Measurements from ENCODE around the gene KLHL3.
A peak's percentile ranks its signal among the peaks of the same experiment; 100 is the strongest.
"Not testable (repeated sequence)": the region's sequence is repeated elsewhere in the genome, so short reads cannot be mapped to it uniquely, and the experiment has no call there.

KLHL3 gene

DNA sequence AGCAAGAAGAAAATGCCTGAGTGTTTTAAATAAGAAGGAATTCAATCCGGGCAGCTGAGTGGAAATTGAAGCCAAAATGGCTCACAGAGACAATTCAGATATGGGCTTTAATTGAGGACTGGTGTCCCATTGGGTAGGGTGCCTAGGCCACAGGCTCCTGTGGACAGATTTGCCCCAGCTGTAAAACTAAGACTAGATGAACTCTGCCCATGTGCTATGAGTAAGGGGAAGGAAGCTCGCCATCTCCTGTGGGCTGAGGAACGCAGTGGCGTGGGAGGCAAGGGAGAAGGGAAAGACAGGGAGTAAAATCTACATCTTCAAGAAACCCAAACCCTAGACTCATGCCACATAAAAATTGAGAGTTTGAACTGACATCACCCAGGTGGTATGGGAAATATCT lies 66.1 kb downstream of the KLHL3 start:
- DNase-seq (ENCODE audit: low read depth in 1 of 2, low spot score in 1 of 2): no peak

DNA sequence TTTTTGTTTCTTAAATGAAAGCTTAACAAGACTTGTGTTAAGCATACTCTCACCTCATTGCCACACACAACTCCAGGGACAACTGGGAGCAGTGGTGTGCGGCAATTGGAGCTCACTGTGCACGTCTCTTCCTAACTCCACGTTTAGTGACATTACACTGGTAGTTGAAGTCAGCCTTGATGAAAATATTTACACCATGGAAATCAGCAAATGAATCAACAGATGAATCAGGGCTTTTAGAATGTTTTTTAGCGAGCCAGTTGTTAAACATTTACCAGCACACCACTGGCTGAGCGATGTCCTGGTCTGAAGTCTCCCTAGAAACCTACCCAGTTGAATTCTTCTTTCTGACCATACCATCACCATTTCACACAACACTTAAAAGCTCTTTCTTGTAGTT lies 67.3 kb downstream of the KLHL3 start:
- DNase-seq (ENCODE audit: low read depth in 1 of 2, low spot score in 1 of 2): no peak

DNA sequence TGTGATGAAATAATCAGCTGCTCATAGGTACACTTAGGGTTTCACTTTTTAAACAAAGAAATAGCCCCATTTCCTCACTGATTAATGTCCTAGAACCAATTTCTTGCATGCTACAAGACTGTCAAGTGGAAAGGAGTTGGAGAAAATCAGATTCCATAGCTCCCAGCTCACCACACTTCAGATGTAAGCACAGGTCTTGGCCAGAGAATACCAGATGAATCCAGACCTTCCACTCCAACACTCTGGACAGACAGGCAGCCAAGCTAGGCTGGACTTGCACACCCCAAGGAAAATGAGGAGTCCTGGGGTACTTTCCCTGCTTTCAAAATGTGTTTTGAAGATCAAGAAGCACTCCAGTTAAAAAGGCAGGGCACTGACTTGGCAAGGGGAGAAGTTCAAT lies 68.5 kb downstream of the KLHL3 start:
- DNase-seq (ENCODE audit: low read depth in 1 of 2, low spot score in 1 of 2): no peak

DNA sequence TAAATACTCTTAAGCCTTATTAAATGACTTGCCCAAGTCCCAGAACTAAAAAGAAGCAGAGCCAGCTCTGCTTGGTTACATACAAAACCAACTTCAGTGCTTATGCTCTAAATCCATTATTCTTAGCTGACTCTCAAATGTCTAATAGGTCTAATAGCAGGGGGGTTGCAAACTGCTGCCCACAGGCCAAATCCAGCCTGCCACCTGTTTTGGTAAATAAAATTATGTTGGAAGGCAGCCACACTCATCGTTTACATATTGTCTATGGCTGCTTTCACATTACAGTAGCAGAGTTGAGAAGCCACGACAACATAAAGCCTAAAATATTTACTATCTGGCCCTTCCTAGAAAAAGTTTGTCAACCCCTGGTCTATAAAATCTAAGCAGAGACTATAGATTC lies 69.0 kb downstream of the KLHL3 start:
- no peak for DNase-seq (ENCODE audit: low read depth in 1 of 2, low spot score in 1 of 2)

DNA sequence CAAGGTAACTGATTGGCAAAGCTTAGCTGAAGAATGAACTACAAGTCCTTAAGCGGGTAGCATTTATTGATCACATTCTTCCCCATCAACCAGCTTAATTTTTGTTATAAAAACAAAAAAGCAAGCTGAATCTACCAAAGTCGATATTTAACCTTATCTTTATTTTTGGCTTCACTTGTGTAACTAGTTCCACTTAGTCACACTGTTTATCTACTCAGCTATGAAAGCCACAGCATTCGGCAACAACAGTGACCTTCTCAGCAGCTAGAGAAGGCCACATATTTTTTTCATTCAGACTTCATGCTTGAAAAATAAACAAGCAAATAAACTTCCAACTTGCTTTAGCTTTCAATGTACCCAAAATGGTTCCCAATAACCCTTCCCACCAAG lies 69.4 kb downstream of the KLHL3 start:
- no peak for DNase-seq (ENCODE audit: low read depth in 1 of 2, low spot score in 1 of 2)

DNA sequence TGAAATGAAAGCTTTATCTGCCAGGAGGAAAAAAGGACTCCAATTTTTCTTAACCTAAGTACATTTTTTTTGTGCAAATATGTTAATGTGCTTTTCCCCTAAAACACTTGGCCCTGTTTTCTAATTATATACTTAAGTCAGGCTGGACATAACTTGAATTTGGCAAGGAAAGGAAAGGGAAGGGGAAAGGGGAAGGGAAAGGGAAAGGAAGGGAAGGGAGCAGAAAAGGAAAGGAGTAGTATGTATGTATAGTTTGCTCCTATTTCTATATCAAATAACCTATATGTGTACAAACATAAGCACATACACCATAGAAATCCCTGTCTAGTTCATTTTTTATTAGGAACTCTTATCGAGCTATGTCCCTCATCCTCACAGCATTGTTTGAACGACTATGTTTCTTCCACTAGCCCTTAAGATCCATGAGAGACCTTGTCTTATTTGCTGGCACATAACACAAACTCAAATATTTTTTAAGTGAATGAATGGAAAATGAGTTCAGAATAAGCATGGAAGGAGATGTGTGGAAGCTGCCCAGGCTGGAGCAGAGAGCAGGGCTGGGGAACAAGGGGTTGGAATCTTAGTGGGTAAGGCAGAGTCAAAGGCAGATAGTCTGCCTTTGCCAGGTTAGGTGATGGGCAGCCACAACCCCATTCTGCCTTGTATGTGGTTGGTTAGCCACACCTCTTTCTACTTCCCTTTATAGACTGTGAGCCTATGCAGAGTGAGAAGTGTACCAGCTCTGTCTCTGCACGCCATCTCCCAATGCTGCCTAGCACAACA lies 70.0 kb downstream of the KLHL3 start:
- peak in 1 of 2 donors; percentile 27 for DNase-seq (ENCODE audit: low read depth in 1 of 2, low spot score in 1 of 2)

DNA sequence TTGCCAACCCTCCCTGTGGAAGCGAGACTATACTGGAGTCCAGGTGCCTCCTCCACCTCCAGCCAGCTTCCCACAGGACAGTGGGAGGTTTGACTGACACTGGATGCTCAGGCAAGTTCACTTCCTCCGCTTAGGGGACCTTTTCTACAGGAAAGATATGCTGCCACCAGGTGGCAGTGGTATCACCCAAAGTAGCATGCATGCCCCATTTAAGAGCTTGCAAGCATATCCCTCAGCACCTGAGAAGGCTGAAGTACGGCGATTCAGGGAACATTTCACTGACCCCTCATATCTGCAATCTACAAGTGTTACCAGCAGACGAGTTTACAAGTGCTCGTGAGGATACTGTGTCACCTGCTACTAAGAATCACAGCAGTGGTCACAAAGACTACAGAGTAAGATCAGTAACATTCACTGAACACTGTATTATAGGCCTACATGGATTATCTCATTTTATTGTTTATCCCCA lies 75.5 kb downstream of the KLHL3 start:
- peak; percentile 40 to 75 for DNase-seq (ENCODE audit: low read depth in 1 of 2, low spot score in 1 of 2)

DNA sequence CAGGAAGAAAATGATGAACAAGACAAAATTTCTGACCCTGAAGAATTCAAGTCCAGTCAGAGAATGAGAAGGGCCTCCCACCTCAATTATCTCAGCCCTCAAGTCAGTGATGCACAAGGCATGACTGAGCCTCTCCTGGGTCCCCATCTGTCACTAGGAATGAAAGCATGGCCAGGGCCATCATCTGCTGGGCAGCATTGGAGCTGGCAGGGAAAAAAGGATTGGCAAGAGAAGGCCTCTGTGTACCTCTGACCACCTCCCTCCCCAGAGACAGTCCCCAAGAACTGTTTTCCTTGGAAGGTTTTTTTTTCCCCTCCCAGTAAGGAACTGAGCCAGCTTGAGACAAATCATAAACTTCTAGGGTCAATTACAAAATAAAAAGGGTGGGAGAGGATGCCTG lies 76.7 kb downstream of the KLHL3 start:
- DNase-seq (ENCODE audit: low read depth in 1 of 2, low spot score in 1 of 2): no peak

DNA sequence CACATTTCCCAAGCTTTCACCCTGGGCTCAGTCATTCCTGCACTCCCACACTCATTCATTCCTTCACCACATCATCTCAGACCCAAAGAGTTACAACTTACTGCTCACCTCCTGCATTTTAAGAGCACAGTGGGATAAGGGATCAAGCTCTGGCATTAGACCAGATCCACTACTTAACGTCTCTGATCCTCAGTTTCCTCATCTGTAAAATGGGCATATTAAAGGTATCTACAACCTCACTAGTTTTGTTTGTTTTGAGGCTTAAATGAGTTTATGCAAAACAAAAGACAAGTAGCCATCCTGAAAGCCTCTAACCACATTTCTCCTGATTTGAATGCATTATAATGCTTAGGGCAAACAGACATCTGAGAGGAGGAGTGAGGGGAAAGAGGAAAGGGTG lies 77.6 kb downstream of the KLHL3 start:
- DNase-seq (ENCODE audit: low read depth in 1 of 2, low spot score in 1 of 2): no peak

DNA sequence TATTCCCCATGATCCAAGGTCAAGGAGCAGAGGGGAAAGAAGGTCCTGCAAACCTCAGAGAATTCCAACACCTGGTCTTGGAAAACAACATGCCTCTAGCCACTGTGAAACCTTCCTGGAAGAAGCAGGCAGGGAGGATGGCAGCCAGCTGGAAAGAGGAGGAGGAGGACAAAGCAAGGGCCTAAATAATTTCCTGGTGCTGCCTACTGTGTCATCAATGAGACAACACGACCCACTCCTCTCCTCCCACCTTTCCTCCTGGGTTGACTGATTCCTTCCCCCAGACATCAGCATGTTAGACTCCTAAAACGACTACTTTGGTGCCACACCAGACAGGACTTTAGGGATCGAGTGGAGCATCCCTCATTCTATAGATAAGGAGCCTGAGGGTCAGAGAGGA lies 78.8 kb downstream of the KLHL3 start:
- no peak for DNase-seq (ENCODE audit: low read depth in 1 of 2, low spot score in 1 of 2)

DNA sequence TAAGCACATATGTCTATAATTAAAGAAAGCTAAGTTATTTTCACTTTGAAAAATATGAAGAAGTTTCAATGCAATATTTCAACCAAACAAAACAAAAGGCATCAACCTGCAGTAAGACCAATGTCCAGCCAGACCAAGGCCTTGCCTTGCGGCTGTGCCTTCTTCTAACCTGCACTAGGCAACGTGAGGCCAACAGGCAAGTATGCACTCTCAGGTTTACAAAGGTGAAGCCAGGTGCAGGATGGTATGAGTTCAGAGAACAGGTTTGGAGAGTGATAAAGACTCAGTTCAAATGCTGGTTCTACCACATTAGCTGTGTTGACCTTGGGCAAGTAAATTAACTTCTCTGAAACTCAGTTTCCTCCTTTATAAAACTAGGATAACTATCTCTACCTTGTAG lies 79.3 kb downstream of the KLHL3 start:
- no peak for DNase-seq (ENCODE audit: low read depth in 1 of 2, low spot score in 1 of 2)

DNA sequence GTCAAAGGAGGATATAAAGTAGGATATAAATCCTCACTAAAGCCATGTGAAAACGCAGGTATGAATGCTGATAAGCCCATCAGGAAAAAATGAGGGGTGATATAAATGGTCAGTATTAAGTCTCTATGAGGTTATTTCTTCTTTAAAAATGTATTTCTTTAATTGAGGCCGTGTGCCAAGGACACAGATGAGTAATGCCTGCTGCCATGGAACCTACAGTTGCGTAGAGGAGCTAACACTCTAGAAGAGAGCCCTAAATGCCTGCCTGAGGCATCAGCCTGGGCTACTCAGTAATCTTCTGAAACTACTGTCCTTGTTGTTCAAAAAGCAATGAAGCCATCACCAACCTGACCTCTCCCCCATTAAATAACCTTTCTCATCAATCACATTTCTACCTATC lies 84.9 kb downstream of the KLHL3 start:
- no peak for DNase-seq (ENCODE audit: low read depth in 1 of 2, low spot score in 1 of 2)

DNA sequence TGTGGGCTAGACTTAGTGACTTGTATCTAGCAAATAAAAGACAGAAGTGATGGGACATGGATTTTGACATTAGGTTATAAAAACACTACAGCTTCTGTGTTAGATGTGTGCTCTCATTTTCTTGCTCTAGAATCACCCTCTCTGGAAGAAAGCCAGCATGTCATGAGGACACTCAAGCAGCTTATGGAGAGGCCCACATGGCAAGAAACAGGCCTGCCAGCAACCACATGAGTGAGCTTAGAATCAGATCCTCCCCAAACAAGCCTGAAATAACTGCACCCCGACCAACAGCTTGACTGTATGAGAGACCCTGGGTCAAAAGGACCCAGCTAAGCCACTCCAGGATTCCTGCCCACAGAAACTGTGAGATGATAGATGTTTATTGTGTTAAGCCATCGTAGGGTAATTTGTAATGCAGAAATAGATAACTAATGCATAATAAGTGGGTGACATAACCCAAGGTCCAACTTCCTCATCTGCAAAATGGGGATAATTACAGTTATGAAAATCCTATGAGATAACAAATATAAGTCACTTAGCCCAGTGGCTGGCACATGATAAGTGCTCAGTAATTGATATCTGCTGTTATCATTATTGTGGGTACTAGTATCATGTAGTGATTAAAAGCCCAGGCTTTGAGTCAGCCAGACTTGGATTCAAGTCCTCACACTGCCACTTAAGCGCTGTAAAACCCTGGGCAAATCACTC lies 86.5 kb downstream of the KLHL3 start:
- no peak for DNase-seq (ENCODE audit: low read depth in 1 of 2, low spot score in 1 of 2)

DNA sequence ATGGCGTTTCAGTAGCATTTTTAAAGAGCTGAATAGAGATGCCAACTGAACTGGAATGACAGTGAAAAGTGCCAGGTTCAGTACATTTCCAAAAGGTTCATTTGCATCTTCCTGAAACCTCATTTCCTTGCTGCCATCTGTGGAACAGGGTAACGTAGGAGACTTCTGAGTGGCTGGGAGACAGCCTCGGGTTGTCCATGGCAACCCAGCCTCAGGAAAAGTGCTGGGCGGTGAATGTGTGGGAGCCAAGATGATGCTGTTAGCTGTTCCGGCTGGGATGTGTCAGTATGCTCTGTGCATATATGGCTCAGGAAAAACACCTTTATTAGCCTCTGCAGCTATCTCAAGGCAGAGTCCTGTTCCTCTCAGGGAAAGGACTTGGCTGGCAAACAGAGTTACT lies 87.5 kb downstream of the KLHL3 start:
- DNase-seq (ENCODE audit: low read depth in 1 of 2, low spot score in 1 of 2): no peak

DNA sequence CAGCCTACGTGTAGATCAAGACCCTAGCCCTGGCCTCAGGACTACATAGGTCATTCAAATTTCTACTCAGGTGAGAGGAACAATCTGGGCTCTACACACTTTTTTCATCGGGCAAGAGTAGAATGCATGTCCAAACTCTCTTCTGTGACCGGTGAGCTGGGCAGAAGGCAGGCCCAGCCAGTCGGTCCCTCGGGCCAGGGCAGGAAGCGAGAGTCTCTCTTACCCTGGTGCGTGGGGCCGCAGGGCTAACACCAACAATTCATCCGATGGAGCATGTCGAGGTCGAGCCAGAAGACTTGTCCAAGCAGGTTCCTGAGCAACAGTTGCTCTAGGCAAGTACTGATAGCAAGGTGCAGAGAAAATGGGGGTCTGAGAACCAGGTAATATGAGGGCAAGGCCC lies 88.5 kb downstream of the KLHL3 start:
- no peak for DNase-seq (ENCODE audit: low read depth in 1 of 2, low spot score in 1 of 2)

DNA sequence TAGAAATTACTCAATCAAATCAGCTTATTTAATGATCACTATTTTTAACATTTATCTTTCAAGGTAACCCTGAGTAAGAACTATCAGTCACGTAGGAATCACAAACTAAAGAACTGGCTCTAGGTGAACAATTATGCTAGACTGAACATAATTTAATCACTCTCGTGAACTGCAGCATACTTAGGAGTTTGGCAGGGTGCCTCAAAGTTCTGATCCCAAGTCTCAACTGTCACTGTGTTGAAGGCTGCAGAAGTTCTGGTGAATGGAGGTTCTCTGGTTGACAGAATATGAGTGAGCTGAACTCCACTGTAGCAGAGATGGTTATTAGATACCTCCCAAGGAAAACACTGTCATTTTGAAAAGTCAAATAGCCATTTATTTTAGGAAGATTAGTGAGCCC lies 89.1 kb downstream of the KLHL3 start:
- DNase-seq (ENCODE audit: low read depth in 1 of 2, low spot score in 1 of 2): no peak

DNA sequence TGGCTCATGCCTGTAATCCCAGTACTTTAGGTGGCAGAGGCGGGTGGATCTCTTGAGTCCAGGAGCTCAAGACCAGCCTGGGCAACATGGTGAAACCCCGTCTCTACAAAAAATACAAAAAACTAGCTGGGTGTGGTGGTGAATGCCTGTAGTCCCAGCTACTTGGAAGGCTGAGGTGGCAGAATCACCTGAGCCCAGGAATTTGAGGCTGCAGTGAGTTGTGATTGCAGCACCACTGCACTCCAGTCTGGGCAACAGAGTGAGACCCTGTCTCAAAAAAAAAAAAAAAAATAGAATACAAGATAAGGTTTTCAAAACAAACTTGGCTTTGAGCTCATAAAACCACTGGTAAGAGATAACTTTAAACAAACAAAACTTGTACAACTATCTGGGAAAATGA lies 92.8 kb downstream of the KLHL3 start:
- not testable (repeated sequence) for DNase-seq (ENCODE audit: low read depth in 1 of 2, low spot score in 1 of 2)

DNA sequence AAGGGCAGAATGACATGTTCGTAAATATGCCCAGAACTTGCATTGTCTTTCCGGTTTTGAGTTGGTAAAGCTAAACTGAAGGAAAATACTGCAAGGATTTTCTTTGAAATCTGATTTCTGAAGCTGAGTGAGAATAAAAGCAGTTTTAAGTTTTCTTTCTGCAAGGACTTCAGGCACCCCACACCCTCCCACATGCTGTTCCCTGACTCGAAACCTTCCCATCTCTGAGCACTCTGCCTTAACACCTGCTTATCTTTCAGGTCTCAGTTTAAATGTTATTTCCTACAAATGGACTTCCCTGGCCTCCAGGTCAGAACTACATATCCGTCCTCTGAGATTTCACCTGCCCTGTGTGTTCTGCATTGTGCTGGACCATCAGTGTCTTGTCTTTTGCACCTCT lies 93.8 kb downstream of the KLHL3 start:
- no peak for DNase-seq (ENCODE audit: low read depth in 1 of 2, low spot score in 1 of 2)

DNA sequence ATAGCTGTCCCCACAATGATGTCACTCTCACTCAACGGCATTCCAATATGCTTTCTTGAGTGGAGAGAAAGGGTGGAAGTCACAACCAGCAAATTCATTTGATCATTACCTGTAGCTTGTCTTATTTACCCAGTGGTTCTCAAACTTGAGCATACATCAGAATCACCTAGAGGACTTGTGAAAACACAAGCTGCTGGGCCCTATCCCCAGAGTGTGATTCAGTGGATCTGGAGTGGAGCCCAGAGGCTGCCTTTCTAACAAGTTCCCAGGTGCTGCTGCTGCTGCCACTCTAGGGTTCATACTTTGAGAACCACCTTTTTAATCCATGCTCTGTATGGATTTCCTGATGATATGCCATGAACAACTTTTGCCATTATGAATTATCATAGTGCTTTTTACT lies 94.7 kb downstream of the KLHL3 start:
- DNase-seq (ENCODE audit: low read depth in 1 of 2, low spot score in 1 of 2): no peak

DNA sequence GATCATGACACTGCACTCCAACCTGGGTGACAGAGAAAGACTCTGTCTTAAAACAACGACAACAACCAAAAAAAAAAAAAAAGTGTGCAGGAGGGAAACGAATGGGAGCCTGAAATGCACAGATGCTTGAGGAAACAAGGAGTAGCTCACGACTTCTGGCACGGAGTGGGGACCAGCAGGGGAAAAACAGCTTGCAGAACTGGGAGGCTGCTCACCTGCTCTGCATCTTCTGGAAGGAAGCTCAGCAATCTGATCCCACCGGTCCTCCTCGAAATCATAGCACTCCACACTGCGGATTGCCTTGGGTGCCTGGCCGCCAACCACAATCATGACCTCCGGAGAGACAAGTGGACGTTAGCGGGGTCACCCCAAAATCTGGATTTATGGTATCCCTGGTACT lies 96.2 kb downstream of the KLHL3 start:
- no peak for DNase-seq (ENCODE audit: low read depth in 1 of 2, low spot score in 1 of 2)

DNA sequence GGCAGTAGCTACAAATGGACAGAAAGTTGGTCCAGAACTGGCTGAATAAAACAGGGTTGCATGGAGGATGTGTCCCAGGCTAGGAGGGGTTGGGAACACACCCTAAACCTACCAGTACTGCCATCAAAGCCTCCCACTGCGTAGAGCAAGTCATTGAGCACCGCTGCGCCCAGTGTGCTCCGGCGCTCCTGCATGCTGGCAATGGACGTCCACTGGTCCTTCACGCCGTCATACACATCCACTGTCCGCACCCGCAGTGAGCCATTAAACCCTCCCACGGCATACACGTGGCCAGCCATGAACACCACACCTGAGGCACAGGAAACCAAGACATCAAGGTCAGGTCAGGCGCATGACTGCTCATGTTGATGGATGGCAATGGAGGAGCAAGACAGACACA lies 97.0 kb downstream of the KLHL3 start:
- no peak for DNase-seq (ENCODE audit: low read depth in 1 of 2, low spot score in 1 of 2)

DNA sequence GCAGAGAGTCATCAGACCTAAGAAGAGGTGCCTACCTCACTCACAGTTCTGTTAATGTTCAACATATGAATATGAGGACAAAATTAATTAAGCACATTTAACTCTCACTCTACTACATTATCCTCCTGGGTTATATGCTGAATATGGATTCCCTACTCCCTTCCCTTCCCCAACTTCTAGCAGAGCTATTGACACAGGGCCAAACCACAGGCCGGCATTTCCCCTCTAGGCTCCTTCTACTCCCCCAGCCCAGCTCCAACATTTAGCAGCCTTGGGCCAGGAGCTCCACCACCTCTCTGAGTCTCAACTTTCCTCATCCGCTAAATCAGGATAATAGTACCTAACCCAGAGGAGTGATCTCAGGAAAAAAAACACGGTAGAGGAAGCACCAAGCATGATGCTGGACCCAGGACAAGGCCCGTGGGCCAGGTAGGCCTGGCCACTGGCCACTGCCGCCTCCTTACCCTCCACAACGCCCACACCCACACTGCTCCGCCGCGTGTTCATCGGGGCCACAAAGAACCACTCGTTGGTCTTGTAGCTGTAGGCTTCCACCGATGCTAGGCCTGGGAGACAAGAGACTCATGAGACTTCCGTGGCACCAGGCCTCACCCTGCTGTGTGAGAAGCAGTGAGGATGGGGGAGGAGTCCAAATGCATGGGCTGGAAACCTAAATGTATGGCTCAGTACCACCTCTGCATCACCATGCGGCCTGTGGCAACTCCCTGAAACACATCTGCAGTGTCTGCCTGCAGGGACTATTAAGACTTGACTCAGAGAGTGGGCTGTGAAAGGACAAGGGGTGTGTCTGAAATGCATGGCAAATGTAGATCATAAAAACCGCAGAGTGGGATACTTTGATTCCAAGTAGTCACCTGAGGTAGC lies 98.8 kb downstream of the KLHL3 start:
- DNase-seq (ENCODE audit: low read depth in 1 of 2, low spot score in 1 of 2): no peak
